Stimulated activated naive B cell treated with anti-CD40 and anti-IgM and Interleukin-4, amounts not matched to agents 10 μg/mL and 1 μg/mL and 100 μg/mL, for 72 hours (primary cell): Measurements from ENCODE around the gene ZSWIM3.
"Not testable (repeated sequence)": the region's sequence is repeated elsewhere in the genome, so short reads cannot be mapped to it uniquely, and the experiment has no call there.

Experiments used
- ATAC-seq, 2 donors: fragments of 150-1000 bp; cut with Tn5 transposase; replicated peaks; 2 replicates each; pipeline ENCODE4 v1.10.0; 2021; ENCODE audit warnings: moderate library complexity in 1 of 2
- DNase-seq: peaks from one replicate; pipeline ENCODE4 v3.0.0; 2021
- H3K27ac Mint-ChIP-seq: one replicate; pipeline ENCODE4 v1.8.0; 2022; ENCODE audit warnings: mild to moderate bottlenecking, mixed read lengths
- H3K27me3 Mint-ChIP-seq, 2 donors: one replicate each; pipeline ENCODE4 v1.8.0; 2022; ENCODE audit warnings: mixed read lengths in 2 of 2
- H3K36me3 Mint-ChIP-seq, 2 donors: one replicate each; pipeline ENCODE4 v1.8.0; 2022; ENCODE audit warnings: mixed read lengths in 2 of 2, mild to moderate bottlenecking in 1 of 2
- H3K4me1 Mint-ChIP-seq, 2 donors: one replicate each; pipeline ENCODE4 v1.8.0; 2022; ENCODE audit warnings: mixed read lengths in 2 of 2, mild to moderate bottlenecking in 1 of 2
- H3K4me3 Mint-ChIP-seq, 2 donors: one replicate each; pipeline ENCODE4 v1.8.0; 2022; ENCODE audit warnings: mild to moderate bottlenecking in 2 of 2, mixed read lengths in 2 of 2, moderate library complexity in 1 of 2
- H3K9me3 Mint-ChIP-seq, 2 donors: one replicate each; pipeline ENCODE4 v1.8.0; 2022; ENCODE audit warnings: mixed read lengths in 2 of 2, mild to moderate bottlenecking in 1 of 2

ZSWIM3 gene

GRCh38 chr20:45823949-45824835 lies 33.2 kb upstream of the ZSWIM3 start:
- peaks cover 15 to 24% of the 10 kb centered on the region in 2 donors for H3K4me1 Mint-ChIP-seq
- peak overlapping the region; percentile 79 for H3K4me3 Mint-ChIP-seq
- H3K27ac Mint-ChIP-seq = peak overlapping the region; percentile 80
- H3K36me3 Mint-ChIP-seq = no peaks in the 10 kb centered on the region
- H3K27me3 Mint-ChIP-seq = peaks cover 33 to 40% of the 10 kb centered on the region in 2 donors
- peak; percentile 13 for DNase-seq
- peak; percentile 80 to 82 for ATAC-seq
- H3K9me3 Mint-ChIP-seq = peaks cover 0 to 7% of the 10 kb centered on the region in 2 donors

- no peak for DNase-seq
- Mint-ChIP-seq H3K4me3 (no peak overlapping the region), H3K27me3 (peaks cover 28 to 34% of the 10 kb centered on the region in 2 donors), H3K27ac (no peak overlapping the region), H3K4me1 (peaks cover 12 to 18% of the 10 kb centered on the region in 2 donors), H3K36me3 (no peaks in the 10 kb centered on the region), H3K9me3 (peaks cover 0 to 7% of the 10 kb centered on the region in 2 donors)
- ATAC-seq = no peak
Measured at GRCh38 chr20:45826381-45827019, 30.9 kb upstream of the ZSWIM3 start.

- Mint-ChIP-seq H3K4me1 (peaks cover 12 to 18% of the 10 kb centered on the region in 2 donors), H3K4me3 (no peak within 1 kb of the TSS), H3K27me3 (peaks cover 25 to 30% of the 10 kb centered on the region in 2 donors), H3K9me3 (peaks cover 0 to 7% of the 10 kb centered on the region in 2 donors), H3K27ac (no peak within 1 kb of the TSS), H3K36me3 (no peaks in the 10 kb centered on the region)
- no peak for DNase-seq
- no peak for ATAC-seq
Measured at GRCh38 chr20:45827030-45827652, 30.3 kb upstream of the ZSWIM3 start, which contains the start of gene TNNC2. TNNC2 (minus strand) TSS chr20:45827312; CDS start chr20:45827248, 64 bp downstream.

- ATAC-seq = no peak
- peaks cover 20 to 25% of the 10 kb centered on the region in 2 donors for H3K27me3 Mint-ChIP-seq
- no peak overlapping the region for H3K27ac Mint-ChIP-seq
- H3K36me3 Mint-ChIP-seq = no peaks in the 10 kb centered on the region
- DNase-seq = no peak
- H3K4me3 Mint-ChIP-seq = no peak overlapping the region
- peaks cover 0 to 7% of the 10 kb centered on the region in 2 donors for H3K9me3 Mint-ChIP-seq
- H3K4me1 Mint-ChIP-seq = peaks cover 13 to 18% of the 10 kb centered on the region in 2 donors
Measured at GRCh38 chr20:45827712-45828111, 29.7 kb upstream of the ZSWIM3 start.

GRCh38 chr20:45828589-45828988 lies 28.8 kb upstream of the ZSWIM3 start:
- DNase-seq (no peak), ATAC-seq (no peak)
- Mint-ChIP-seq H3K27me3 (peaks cover 13 to 22% of the 10 kb centered on the region in 2 donors), H3K4me3 (no peak overlapping the region), H3K4me1 (peaks cover 15 to 20% of the 10 kb centered on the region in 2 donors), H3K9me3 (peaks cover 0 to 7% of the 10 kb centered on the region in 2 donors), H3K27ac (no peak overlapping the region), H3K36me3 (no peaks in the 10 kb centered on the region)

- H3K9me3 Mint-ChIP-seq, ATAC-seq, H3K27ac Mint-ChIP-seq, H3K4me3 Mint-ChIP-seq, H3K4me1 Mint-ChIP-seq, DNase-seq, H3K36me3 Mint-ChIP-seq: not testable (repeated sequence)
- H3K27me3 Mint-ChIP-seq = peaks cover 3 to 13% of the 10 kb centered on the region in 2 donors
Measured at GRCh38 chr20:45829673-45830106, 27.7 kb upstream of the ZSWIM3 start.

GRCh38 chr20:45832619-45833018 lies 24.8 kb upstream of the ZSWIM3 start:
- Mint-ChIP-seq H3K4me3 (peak overlapping the region; percentile 80 to 84), H3K36me3 (peaks cover 2 to 3% of the 10 kb centered on the region in 2 donors), H3K27me3 (peaks cover 0 to 13% of the 10 kb centered on the region in 2 donors), H3K27ac (no peak overlapping the region), H3K4me1 (peaks cover 7 to 10% of the 10 kb centered on the region in 2 donors), H3K9me3 (no peaks in the 10 kb centered on the region)
- DNase-seq (no peak), ATAC-seq (no peak)

- H3K27ac Mint-ChIP-seq = peak within 1 kb of the TSS; percentile 89
- peak within 1 kb of the TSS; percentile 80 to 84 for H3K4me3 Mint-ChIP-seq
- H3K27me3 Mint-ChIP-seq = peaks cover 0 to 9% of the 10 kb centered on the region in 2 donors
- peaks cover 7 to 10% of the 10 kb centered on the region in 2 donors for H3K4me1 Mint-ChIP-seq
- DNase-seq (no peak), ATAC-seq (peak; percentile 64 to 75)
- no peaks in the 10 kb centered on the region for H3K9me3 Mint-ChIP-seq
- H3K36me3 Mint-ChIP-seq = peaks cover 2 to 3% of the 10 kb centered on the region in 2 donors
Measured at GRCh38 chr20:45833030-45833882, 24.2 kb upstream of the ZSWIM3 start, which contains the start of gene SNX21. SNX21 (plus strand) TSS chr20:45833799; CDS start chr20:45833920, 121 bp downstream.

GRCh38 chr20:45833883-45834796 lies 23.3 kb upstream of the ZSWIM3 start:
- DNase-seq (no peak), ATAC-seq (peak; percentile 69 to 73)
- Mint-ChIP-seq H3K27ac (no peak overlapping the region), H3K27me3 (peaks cover 0 to 6% of the 10 kb centered on the region in 2 donors), H3K4me3 (peak overlapping the region; percentile 80 to 84), H3K4me1 (peaks cover 7 to 10% of the 10 kb centered on the region in 2 donors), H3K36me3 (peaks cover 2 to 3% of the 10 kb centered on the region in 2 donors), H3K9me3 (no peaks in the 10 kb centered on the region)

GRCh38 chr20:45834797-45835161 lies 22.6 kb upstream of the ZSWIM3 start:
- H3K4me3 Mint-ChIP-seq = peak overlapping the region in 1 of 2 donors; percentile 80
- peaks cover 0 to 6% of the 10 kb centered on the region in 2 donors for H3K27me3 Mint-ChIP-seq
- H3K9me3 Mint-ChIP-seq = no peaks in the 10 kb centered on the region
- no peak overlapping the region for H3K27ac Mint-ChIP-seq
- DNase-seq (no peak), ATAC-seq (no peak)
- H3K4me1 Mint-ChIP-seq = peaks cover 7 to 10% of the 10 kb centered on the region in 2 donors
- H3K36me3 Mint-ChIP-seq = peaks cover 2 to 3% of the 10 kb centered on the region in 2 donors

- no peak overlapping the region for H3K4me3 Mint-ChIP-seq
- H3K27ac Mint-ChIP-seq = no peak overlapping the region
- H3K4me1 Mint-ChIP-seq = peaks cover 7 to 10% of the 10 kb centered on the region in 2 donors
- peaks cover 2 to 3% of the 10 kb centered on the region in 2 donors for H3K36me3 Mint-ChIP-seq
- H3K27me3 Mint-ChIP-seq = peaks cover 0 to 6% of the 10 kb centered on the region in 2 donors
- ATAC-seq = no peak
- H3K9me3 Mint-ChIP-seq = no peaks in the 10 kb centered on the region
- DNase-seq = no peak
Measured at GRCh38 chr20:45835329-45835765, 22.1 kb upstream of the ZSWIM3 start.

GRCh38 chr20:45835825-45836224 lies 21.6 kb upstream of the ZSWIM3 start:
- ATAC-seq = no peak
- H3K4me3 Mint-ChIP-seq = no peak overlapping the region
- peaks cover 0 to 6% of the 10 kb centered on the region in 2 donors for H3K27me3 Mint-ChIP-seq
- no peak overlapping the region for H3K27ac Mint-ChIP-seq
- no peak for DNase-seq
- peaks cover 2 to 3% of the 10 kb centered on the region in 2 donors for H3K36me3 Mint-ChIP-seq
- H3K9me3 Mint-ChIP-seq = no peaks in the 10 kb centered on the region
- peaks cover 7 to 10% of the 10 kb centered on the region in 2 donors for H3K4me1 Mint-ChIP-seq
